IPS-NIHi7 (cell line): ENCODE results near the gene NINL.
A peak's percentile ranks its signal among the peaks of the same experiment; 100 is the strongest.
"Not testable (repeated sequence)": the region's sequence is repeated elsewhere in the genome, so short reads cannot be mapped to it uniquely, and the experiment has no call there.

ENCODE experiments used
- DNase-seq: peaks from one replicate; pipeline ENCODE4 v3.0.0; 2012; ENCODE audit warnings: mixed read lengths; ENCODE audit errors: extremely low spot score

NINL gene

GRCh38 chr20:25552977-25553376 lies 32.4 kb downstream of the NINL start:
- no peak for DNase-seq

DNA sequence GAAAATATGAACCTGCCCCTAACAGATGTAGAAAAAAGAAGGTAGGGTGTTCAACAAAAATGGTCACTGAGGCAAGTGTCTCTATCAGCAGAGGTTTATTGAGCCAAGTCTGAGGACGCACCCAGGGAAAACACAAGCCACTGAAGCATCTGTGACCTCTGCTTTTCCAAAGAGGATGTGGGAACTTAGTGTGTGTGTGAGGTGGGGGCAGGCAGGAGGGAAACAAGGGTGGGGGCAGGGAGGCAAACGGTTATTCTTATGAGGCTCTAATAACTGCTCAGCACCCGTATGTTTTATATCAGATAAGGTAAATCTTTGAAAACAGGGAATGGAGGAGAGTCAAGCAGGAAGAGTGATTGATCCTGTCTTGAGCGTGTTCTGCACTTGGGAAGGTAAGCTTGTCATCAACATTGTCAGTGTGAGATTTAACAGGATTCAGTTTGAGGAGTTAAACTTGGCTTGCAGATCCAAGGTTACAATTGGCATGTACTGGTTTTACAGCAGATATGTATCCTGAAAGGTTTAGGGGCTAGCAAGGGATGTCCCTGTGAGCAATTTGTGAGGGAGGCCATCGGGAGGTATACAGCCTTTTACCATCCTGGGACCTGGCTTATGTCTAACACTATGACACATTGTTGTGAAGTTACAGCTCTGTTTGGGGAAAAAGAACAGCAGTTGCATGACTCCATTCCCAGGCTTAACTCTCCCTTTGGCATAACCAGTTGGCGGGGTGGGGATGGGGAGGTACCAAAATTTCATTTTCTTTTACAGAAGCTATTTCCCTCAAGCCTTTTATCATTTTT lies 33.7 kb downstream of the NINL start:
- no peak for DNase-seq

GRCh38 chr20:25550645-25551337 lies 34.5 kb downstream of the NINL start:
- not testable (repeated sequence) for DNase-seq

- DNase-seq = no peak
Observed at GRCh38 chr20:25549843-25550477, 35.4 kb downstream of the NINL start.

DNA sequence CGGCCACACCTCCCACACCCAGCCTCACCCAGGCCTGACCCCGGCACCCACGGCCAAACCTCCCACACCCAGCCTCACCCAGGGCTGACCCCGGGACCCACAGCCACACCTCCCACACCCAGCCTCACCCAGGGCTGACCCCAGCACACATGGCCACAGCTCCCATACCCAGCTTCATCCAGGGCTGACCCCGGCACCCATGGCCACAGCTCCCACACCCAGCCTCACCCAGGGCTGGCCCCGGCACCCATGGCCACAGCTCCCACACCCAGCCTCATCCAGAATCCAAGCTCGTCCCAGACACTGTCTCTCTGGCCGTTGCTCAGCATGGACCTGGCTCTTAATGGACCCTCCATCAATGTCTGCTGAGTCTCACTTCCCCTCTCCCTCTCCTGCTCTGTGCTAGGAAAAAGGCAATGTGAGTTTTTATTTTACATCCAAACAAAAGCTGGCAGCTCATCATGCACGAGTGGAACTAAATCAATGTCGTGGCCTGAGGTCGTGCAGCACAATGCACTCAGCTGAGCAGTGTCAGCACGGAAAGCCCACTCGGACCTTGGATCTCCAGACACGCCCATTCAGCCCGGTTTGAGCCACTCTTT lies 36.1 kb downstream of the NINL start:
- no peak for DNase-seq

GRCh38 chr20:25548613-25549086 lies 36.7 kb downstream of the NINL start:
- DNase-seq = no peak

GRCh38 chr20:25547999-25548398 lies 37.3 kb downstream of the NINL start:
- DNase-seq = no peak

- no peak for DNase-seq
Observed at GRCh38 chr20:25547063-25547462, 38.3 kb downstream of the NINL start.

DNA sequence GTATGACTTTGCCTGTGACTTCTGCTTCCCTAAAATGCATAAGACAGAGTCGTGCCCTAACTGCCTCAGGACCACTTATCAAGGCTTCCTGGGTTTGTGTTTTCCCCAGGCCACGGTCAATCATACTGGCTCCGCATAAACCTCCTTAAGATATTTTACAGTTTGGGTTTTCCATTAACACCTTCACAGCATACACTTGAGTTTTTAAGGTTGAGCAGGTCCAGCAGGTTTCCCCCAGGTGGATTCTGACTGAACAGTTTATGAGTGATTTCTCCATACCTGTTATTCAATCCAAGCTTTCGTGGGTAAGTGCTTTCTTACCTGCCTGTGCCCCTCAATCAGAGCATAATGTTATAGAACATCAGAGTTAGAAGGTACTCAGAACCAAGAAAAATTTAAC lies 39.3 kb downstream of the NINL start:
- no peak for DNase-seq

DNA sequence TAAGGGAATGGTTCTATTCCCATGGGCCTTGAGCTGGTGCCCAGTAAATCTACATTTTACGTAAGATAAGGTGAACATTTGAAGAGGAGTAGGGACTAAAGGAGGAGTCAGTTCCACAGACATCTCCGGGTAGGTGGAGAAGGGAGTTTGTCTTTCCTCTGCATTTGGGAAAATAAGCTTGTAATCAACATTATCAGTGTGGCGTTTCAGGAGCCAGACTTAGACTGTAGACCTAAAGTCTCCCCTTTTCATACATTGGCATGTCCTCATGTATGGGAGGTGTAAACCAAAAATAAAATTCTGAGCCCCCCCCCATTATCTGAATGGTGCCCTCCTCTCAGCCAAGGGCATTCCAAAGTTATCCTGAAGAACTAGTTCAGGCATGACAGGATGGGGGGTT lies 40.2 kb downstream of the NINL start:
- no peak for DNase-seq

- no peak for DNase-seq
Observed at GRCh38 chr20:25544734-25545133, 40.6 kb downstream of the NINL start.

DNA sequence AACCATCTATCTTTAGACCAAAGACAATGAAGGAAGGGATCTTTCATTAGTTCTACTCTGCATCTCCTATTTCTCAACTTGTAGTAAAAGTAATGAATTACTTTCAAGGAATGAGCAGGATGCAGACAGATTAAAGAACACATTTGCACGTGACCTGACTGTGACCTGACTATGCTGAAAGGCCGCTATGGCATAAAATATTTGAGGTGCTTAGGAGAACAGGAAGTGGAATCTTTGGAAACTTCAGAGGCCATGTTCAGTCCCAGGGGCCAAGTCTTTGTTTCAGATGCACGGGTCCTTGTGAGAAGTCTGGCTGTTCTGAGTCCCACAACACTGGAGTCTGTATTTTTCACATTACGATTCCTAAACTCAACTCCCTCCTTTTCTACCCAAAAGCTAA lies 41.0 kb downstream of the NINL start:
- DNase-seq = no peak

DNA sequence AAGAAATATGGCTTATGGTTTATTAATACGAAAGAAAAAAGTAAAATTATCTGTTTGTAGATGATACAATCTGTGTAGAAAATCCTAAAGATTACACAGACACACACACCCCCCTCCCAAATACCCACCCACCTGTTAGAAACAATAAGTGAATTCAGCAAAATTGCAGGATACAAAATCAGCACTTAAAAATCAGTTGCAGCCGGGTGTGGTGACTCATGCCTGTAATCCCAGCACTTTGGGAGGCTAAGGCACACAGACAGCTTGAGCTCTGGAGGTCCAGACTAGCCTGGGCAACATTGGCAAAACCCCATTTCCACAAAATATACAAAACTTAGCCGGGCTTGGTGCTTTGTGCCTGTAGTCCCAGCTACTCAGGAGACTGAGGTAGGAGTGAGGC lies 42.3 kb downstream of the NINL start:
- no peak for DNase-seq

- DNase-seq = no peak
Observed at GRCh38 chr20:25541676-25542075, 43.7 kb downstream of the NINL start.

DNA sequence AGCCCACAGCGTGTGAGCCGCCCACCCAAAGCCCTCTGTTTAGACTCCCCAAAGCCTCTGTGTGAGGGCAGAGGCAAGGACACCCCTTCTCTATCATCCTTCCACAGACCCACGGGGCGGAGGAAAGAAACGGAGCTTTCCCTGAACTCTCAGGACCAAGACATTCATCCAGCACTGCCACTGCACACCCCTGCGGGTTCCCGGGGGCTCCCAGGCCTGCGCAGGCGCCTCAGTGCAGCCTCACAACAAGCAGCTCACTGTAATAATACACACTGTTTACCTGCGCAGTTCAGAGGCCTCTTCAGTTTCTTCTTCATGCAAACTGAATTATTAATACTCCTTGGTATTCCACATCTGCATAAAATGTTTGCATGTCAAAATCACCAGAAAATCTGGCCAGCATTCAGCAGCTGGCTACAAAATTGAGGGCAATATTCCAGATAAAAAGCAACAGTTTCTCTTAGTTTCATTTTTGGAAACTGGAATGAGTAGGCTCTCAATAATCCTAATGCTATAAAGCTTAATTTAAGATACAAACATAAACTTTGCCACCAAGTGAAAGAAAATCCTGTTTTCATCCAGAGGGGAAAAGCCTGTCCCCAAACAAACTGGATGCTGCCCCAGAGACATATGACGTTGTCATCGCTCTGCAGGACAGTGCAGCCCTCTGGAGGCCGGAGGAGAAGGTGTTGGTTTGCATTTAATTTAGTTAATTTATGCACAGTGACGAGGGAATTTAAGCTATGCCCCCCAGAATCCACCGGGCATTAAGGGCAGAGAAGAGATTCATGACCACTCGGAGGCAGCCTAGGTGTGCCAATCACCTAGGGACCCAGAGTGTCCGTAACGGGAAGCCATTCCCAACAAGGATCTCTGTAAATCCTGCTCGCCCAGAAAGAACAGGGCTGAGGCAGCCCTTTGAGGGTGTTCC lies 45.3 kb downstream of the NINL start:
- peak; percentile 61 for DNase-seq

- DNase-seq = no peak
Observed at GRCh38 chr20:25538838-25539665, 46.3 kb downstream of the NINL start.

- no peak for DNase-seq
Observed at GRCh38 chr20:25537890-25538289, 47.4 kb downstream of the NINL start.

DNA sequence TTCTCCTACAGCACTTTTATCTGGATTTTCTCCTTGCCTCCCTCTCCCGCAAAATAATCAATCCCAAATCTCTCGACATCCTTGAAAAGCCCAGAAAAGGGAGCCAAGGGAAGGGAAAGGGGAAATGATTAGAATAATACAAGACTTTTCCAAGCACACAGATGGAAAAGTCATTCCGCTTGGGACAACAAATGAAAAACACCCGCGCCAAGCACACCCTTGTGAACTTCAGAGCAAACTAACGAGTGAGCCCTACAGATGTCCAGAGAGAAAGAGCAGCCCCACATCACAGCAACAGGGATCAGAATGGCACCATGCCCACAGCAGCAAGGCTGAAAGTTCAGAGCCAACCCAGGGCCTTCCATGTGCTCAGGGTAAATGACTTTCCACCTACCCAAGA lies 49.6 kb downstream of the NINL start:
- no peak for DNase-seq

DNA sequence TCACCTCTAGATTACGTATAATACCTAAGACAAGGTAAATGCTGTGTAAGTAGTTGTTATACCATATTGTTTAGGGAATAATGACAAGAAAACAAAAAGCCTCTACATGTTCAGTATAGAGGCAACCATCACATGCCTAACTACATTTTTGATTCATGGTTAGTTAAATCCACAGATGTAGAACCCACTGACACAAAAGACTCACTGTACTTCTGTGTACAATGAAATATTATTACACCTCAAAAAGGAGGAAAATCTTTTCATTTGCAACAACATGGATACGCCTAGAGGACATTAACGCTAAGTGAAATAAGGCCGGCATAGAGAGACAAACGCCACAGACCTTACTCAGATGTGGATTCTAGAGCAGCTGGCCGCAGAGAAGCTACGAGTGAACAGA lies 50.5 kb downstream of the NINL start:
- no peak for DNase-seq
